Liver (tissue), 3 donors: Measurements from ENCODE around the gene PITPNM2.

Source experiments
- CTCF ChIP-seq: fragments of 150-350 bp; IDR thresholded peaks from 2 replicates; pipeline ENCODE4 v1.5.1; 2017; ENCODE audit warnings: improper control_type of control experiment, low read depth, low read length; ENCODE audit not compliant: missing input control
- EGR1 ChIP-seq, 2 donors: IDR thresholded peaks; 2 replicates each; pipeline ENCODE4 v1.6.1; 2016 to 2018; ENCODE audit warnings: antibody characterized with exemption in 2 of 2, low read depth in 2 of 2
- GABPA ChIP-seq, 2 donors: IDR thresholded peaks in 1 of 2; conservative IDR thresholded peaks in 1 of 2; 2 replicates each; pipeline ENCODE4 v1.6.1; 2016; ENCODE audit warnings: antibody characterized with exemption in 2 of 2, mild to moderate bottlenecking in 1 of 2, moderate library complexity in 1 of 2
- HNF4G ChIP-seq: IDR thresholded peaks from 2 replicates; pipeline ENCODE4 v1.6.1; 2016; ENCODE audit warnings: antibody characterized with exemption
- JUND ChIP-seq, 2 donors: IDR thresholded peaks; 2 replicates each; pipeline ENCODE4 v1.6.1; 2016; ENCODE audit warnings: antibody characterized with exemption in 2 of 2
- MAX ChIP-seq: IDR thresholded peaks from 2 replicates; pipeline ENCODE4 v1.6.1; 2016; ENCODE audit warnings: antibody characterized with exemption
- RXRA ChIP-seq, 2 donors: IDR thresholded peaks; 2 replicates each; pipeline ENCODE4 v1.6.1; 2017 to 2018; ENCODE audit warnings: antibody characterized with exemption in 2 of 2, mild to moderate bottlenecking in 1 of 2
- SP1 ChIP-seq: IDR thresholded peaks from 2 replicates; pipeline ENCODE4 v1.6.1; 2018; ENCODE audit warnings: antibody characterized with exemption, mild to moderate bottlenecking
- TAF1 ChIP-seq: conservative IDR thresholded peaks from 2 replicates; pipeline ENCODE4 v1.6.1; 2016; ENCODE audit warnings: antibody characterized with exemption, mild to moderate bottlenecking
- YY1 ChIP-seq: IDR thresholded peaks from 2 replicates; pipeline ENCODE4 v1.6.1; 2016; ENCODE audit warnings: antibody characterized with exemption, mild to moderate bottlenecking
- TF ChIP-seq, protein P1 (sequence below): IDR thresholded peaks from 2 replicates; pipeline ENCODE4 v1.6.1; 2016; ENCODE audit warnings: antibody characterized with exemption
- donor health status: healthy.
- donor health status: healthy.

GRCh38 chr12:123134826-123135225, 16.1 kb downstream of the PITPNM2 start:
- TF ChIP-seq YY1 (no peak), CTCF (no peak), GABPA (IDR thresholded peaks at IDR 0.05 in 1 of 2, conservative IDR thresholded peaks at IDR 0.05 in 1 of 2) (no peak), JUND (IDR thresholded peaks at IDR 0.05) (no peak), MAX (no peak), SP1 (no peak), EGR1 (IDR thresholded peaks at IDR 0.05; ENCODE audit: low read depth in 2 of 2) (no peak), TAF1 (no peak), HNF4G (no peak), RXRA (IDR thresholded peaks at IDR 0.05) (no peak)
- TF ChIP-seq, protein P1, sequence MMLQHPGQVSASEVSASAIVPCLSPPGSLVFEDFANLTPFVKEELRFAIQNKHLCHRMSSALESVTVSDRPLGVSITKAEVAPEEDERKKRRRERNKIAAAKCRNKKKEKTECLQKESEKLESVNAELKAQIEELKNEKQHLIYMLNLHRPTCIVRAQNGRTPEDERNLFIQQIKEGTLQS: no peak
